ENCODE results near the gene GGTLC2. TPM values are rescaled to one million over a fixed set of nuclear protein-coding genes. Genes with fewer than 3 reads are reported as not detected.
"Not testable (repeated sequence)": the region's sequence is repeated elsewhere in the genome, so short reads cannot be mapped to it uniquely, and the experiment has no call there.

The GGTLC2 gene
- total and polyA plus RNA-seq, 5 donors from 2014 or later = 0.24 TPM; not detected in 4

GRCh38 chr22:22619765-22620414, 24.5 kb upstream of the GGTLC2 start:
- H3K4me1 Mint-ChIP-seq = peaks cover 0 to 6% (median 5%) of the 10 kb centered on the region in 4 donors
- no peaks in the 10 kb centered on the region for H3K36me3 ChIP-seq (ENCODE audit: control insufficient read depth, insufficient read depth, low read length)
- no peaks in the 10 kb centered on the region for H3K27me3 ChIP-seq (ENCODE audit: control insufficient read depth, insufficient read depth, low read length)
- no peaks in the 10 kb centered on the region for H3K4me1 ChIP-seq (ENCODE audit: control insufficient read depth, insufficient read depth, low read length, poor library complexity, severe bottlenecking)
- ATAC-seq (ENCODE audit: low read depth in 2 of 2) = no peak
- DNase-seq = no peak
- H3K9me3 ChIP-seq (ENCODE audit: control insufficient read depth in 2 of 2, low read length in 2 of 2) = no peaks in the 10 kb centered on the region
- no peak overlapping the region for H3K4me3 Mint-ChIP-seq
- no peak overlapping the region for H3K27ac ChIP-seq (ENCODE audit: insufficient read depth, low read length, poor library complexity, severe bottlenecking)
- no peak overlapping the region for H3K4me3 ChIP-seq (ENCODE audit: low read depth, low read length)
- H3K36me3 Mint-ChIP-seq = no peaks in the 10 kb centered on the region
- peaks cover 4% of the 10 kb centered on the region for H3K27me3 Mint-ChIP-seq
- peaks cover 0 to 3% (median 0%) of the 10 kb centered on the region in 7 donors for H3K9me3 Mint-ChIP-seq
- peak overlapping the region in 1 of 3 donors; percentile 12 for H3K27ac Mint-ChIP-seq

GRCh38 chr22:22628546-22629495, 15.6 kb upstream of the GGTLC2 start:
- H3K36me3 Mint-ChIP-seq; H3K4me1 Mint-ChIP-seq; H3K27me3 Mint-ChIP-seq; H3K4me3 Mint-ChIP-seq; ATAC-seq (ENCODE audit: low read depth in 2 of 2); H3K9me3 Mint-ChIP-seq; H3K36me3 ChIP-seq (ENCODE audit: control insufficient read depth, insufficient read depth, low read length); H3K4me3 ChIP-seq (ENCODE audit: low read depth, low read length); H3K27ac ChIP-seq (ENCODE audit: insufficient read depth, low read length, poor library complexity, severe bottlenecking); DNase-seq; H3K9me3 ChIP-seq (ENCODE audit: control insufficient read depth in 2 of 2, low read length in 2 of 2); H3K27ac Mint-ChIP-seq; H3K27me3 ChIP-seq (ENCODE audit: control insufficient read depth, insufficient read depth, low read length); H3K4me1 ChIP-seq (ENCODE audit: control insufficient read depth, insufficient read depth, low read length, poor library complexity, severe bottlenecking): not testable (repeated sequence)

GRCh38 chr22:22631223-22631652, 13.2 kb upstream of the GGTLC2 start:
- not testable (repeated sequence) for ATAC-seq (ENCODE audit: low read depth in 2 of 2); DNase-seq; H3K27ac Mint-ChIP-seq; H3K4me1 ChIP-seq (ENCODE audit: control insufficient read depth, insufficient read depth, low read length, poor library complexity, severe bottlenecking); H3K9me3 Mint-ChIP-seq; H3K27ac ChIP-seq (ENCODE audit: insufficient read depth, low read length, poor library complexity, severe bottlenecking); H3K4me3 ChIP-seq (ENCODE audit: low read depth, low read length); H3K27me3 Mint-ChIP-seq; H3K36me3 Mint-ChIP-seq; H3K27me3 ChIP-seq (ENCODE audit: control insufficient read depth, insufficient read depth, low read length); H3K36me3 ChIP-seq (ENCODE audit: control insufficient read depth, insufficient read depth, low read length); H3K4me1 Mint-ChIP-seq; H3K4me3 Mint-ChIP-seq; H3K9me3 ChIP-seq (ENCODE audit: control insufficient read depth in 2 of 2, low read length in 2 of 2)

GRCh38 chr22:22632226-22632625, 12.2 kb upstream of the GGTLC2 start:
- not testable (repeated sequence) for DNase-seq; H3K27me3 ChIP-seq (ENCODE audit: control insufficient read depth, insufficient read depth, low read length); H3K27ac ChIP-seq (ENCODE audit: insufficient read depth, low read length, poor library complexity, severe bottlenecking); H3K9me3 ChIP-seq (ENCODE audit: control insufficient read depth in 2 of 2, low read length in 2 of 2); H3K4me1 Mint-ChIP-seq; H3K36me3 ChIP-seq (ENCODE audit: control insufficient read depth, insufficient read depth, low read length); H3K27ac Mint-ChIP-seq; ATAC-seq (ENCODE audit: low read depth in 2 of 2); H3K36me3 Mint-ChIP-seq; H3K27me3 Mint-ChIP-seq; H3K4me3 ChIP-seq (ENCODE audit: low read depth, low read length); H3K9me3 Mint-ChIP-seq; H3K4me1 ChIP-seq (ENCODE audit: control insufficient read depth, insufficient read depth, low read length, poor library complexity, severe bottlenecking); H3K4me3 Mint-ChIP-seq

- H3K27me3 Mint-ChIP-seq, H3K4me1 Mint-ChIP-seq: not testable (repeated sequence)
Observed at GRCh38 chr22:22633533-22633932, 10.9 kb upstream of the GGTLC2 start.

GRCh38 chr22:22636260-22636659, 8.2 kb upstream of the GGTLC2 start:
- not testable (repeated sequence) for H3K36me3 ChIP-seq (ENCODE audit: control insufficient read depth, insufficient read depth, low read length); H3K4me3 Mint-ChIP-seq; H3K36me3 Mint-ChIP-seq; DNase-seq; ATAC-seq (ENCODE audit: low read depth in 2 of 2); H3K27me3 Mint-ChIP-seq; H3K27me3 ChIP-seq (ENCODE audit: control insufficient read depth, insufficient read depth, low read length); H3K4me1 Mint-ChIP-seq; H3K27ac ChIP-seq (ENCODE audit: insufficient read depth, low read length, poor library complexity, severe bottlenecking); H3K4me3 ChIP-seq (ENCODE audit: low read depth, low read length); H3K27ac Mint-ChIP-seq; H3K9me3 Mint-ChIP-seq; H3K4me1 ChIP-seq (ENCODE audit: control insufficient read depth, insufficient read depth, low read length, poor library complexity, severe bottlenecking); H3K9me3 ChIP-seq (ENCODE audit: control insufficient read depth in 2 of 2, low read length in 2 of 2)

More at GRCh38 chr22:22633533-22633932, 10.9 kb upstream of the GGTLC2 start:
- H3K4me1 ChIP-seq (ENCODE audit: control insufficient read depth, insufficient read depth, low read length, poor library complexity, severe bottlenecking); ATAC-seq (ENCODE audit: low read depth in 2 of 2); H3K36me3 ChIP-seq (ENCODE audit: control insufficient read depth, insufficient read depth, low read length); H3K9me3 ChIP-seq (ENCODE audit: control insufficient read depth in 2 of 2, low read length in 2 of 2); H3K27me3 ChIP-seq (ENCODE audit: control insufficient read depth, insufficient read depth, low read length); H3K36me3 Mint-ChIP-seq; H3K4me3 ChIP-seq (ENCODE audit: low read depth, low read length); H3K27ac ChIP-seq (ENCODE audit: insufficient read depth, low read length, poor library complexity, severe bottlenecking); DNase-seq; H3K4me3 Mint-ChIP-seq; H3K27ac Mint-ChIP-seq; H3K9me3 Mint-ChIP-seq: not testable (repeated sequence)

DNA sequence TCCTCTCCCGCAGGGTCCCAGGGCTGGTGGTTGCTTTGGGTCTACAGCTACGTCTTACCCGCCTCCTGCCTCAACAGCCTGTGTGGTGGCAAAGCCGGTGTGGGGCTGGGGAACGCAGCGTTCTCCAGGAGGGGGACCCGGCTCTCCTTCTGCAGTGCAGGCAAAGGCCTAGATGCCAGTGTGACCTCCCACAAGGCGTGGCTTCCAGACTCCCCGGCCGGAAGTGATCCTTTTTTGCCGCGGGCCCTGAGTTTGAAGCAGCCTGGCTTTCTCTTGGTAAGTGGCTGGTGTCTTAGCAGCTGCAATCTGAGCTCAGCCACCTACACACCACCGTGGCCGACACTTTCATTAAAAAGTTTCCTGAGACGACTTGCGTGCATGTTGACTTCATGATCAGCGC, 6.1 kb upstream of the GGTLC2 start:
- not testable (repeated sequence) for H3K4me3 Mint-ChIP-seq; ATAC-seq (ENCODE audit: low read depth in 2 of 2); H3K4me1 Mint-ChIP-seq; H3K27ac Mint-ChIP-seq; H3K4me3 ChIP-seq (ENCODE audit: low read depth, low read length); H3K9me3 ChIP-seq (ENCODE audit: control insufficient read depth in 2 of 2, low read length in 2 of 2); H3K27me3 ChIP-seq (ENCODE audit: control insufficient read depth, insufficient read depth, low read length); H3K36me3 Mint-ChIP-seq; H3K9me3 Mint-ChIP-seq; DNase-seq; H3K4me1 ChIP-seq (ENCODE audit: control insufficient read depth, insufficient read depth, low read length, poor library complexity, severe bottlenecking); H3K27ac ChIP-seq (ENCODE audit: insufficient read depth, low read length, poor library complexity, severe bottlenecking); H3K27me3 Mint-ChIP-seq; H3K36me3 ChIP-seq (ENCODE audit: control insufficient read depth, insufficient read depth, low read length)

DNA sequence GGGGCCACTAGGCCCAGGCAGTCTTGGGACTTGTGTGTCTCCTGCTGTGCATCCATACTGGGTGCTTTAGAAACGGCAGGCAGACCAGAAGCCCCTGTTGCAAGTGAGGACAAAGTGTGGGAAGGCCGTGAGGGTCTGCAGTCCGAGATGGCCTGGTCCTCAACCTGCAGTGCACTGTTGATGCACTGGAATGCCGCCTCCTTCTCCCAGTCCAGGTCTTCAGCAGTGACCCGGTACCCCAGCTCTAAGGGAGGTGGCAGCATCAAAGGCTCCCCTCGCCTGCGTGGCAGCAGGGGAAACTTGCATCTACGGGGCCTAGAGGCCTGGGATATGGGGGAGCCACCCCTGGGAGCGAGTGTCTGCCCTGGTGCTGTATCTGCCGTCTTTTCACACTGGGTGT, 2.2 kb upstream of the GGTLC2 start:
- H3K4me3 Mint-ChIP-seq; H3K27me3 Mint-ChIP-seq; H3K27ac ChIP-seq (ENCODE audit: insufficient read depth, low read length, poor library complexity, severe bottlenecking); H3K27ac Mint-ChIP-seq; DNase-seq; ATAC-seq (ENCODE audit: low read depth in 2 of 2); H3K9me3 ChIP-seq (ENCODE audit: control insufficient read depth in 2 of 2, low read length in 2 of 2); H3K27me3 ChIP-seq (ENCODE audit: control insufficient read depth, insufficient read depth, low read length); H3K36me3 ChIP-seq (ENCODE audit: control insufficient read depth, insufficient read depth, low read length); H3K4me1 Mint-ChIP-seq; H3K9me3 Mint-ChIP-seq; H3K4me3 ChIP-seq (ENCODE audit: low read depth, low read length); H3K36me3 Mint-ChIP-seq; H3K4me1 ChIP-seq (ENCODE audit: control insufficient read depth, insufficient read depth, low read length, poor library complexity, severe bottlenecking): not testable (repeated sequence)

Data from CD4-positive, CD25-positive, alpha-beta regulatory T cell (primary cell).